ENCODE results near the gene EN2. TPM values are rescaled to one million over a fixed set of nuclear protein-coding genes. Genes with fewer than 3 reads are reported as not detected.

EN2 gene
- total RNA-seq, 2 donors from 2014 or later, result 0.27 TPM; not detected in 1

- no peak for ATAC-seq (ENCODE audit: insufficient number of reproducible peaks, low FRiP score, low read depth)
- Histone ChIP-seq H3K27ac (no peak overlapping the region), H3K27me3 (replicated peaks; ENCODE audit: insufficient read depth) (peaks cover 42% of the 10 kb centered on the region), H3K4me1 (ENCODE audit: control insufficient read depth in 1 of 2, low read depth in 2 of 2) (peaks cover 16 to 33% of the 10 kb centered on the region in 2 donors), H3K36me3 (no peaks in the 10 kb centered on the region), H3K9me3 (no peaks in the 10 kb centered on the region), H3K4me3 (no peak overlapping the region)
- DNase-seq (ENCODE audit: low spot score), result no peak
- TF ChIP-seq, protein P1, sequence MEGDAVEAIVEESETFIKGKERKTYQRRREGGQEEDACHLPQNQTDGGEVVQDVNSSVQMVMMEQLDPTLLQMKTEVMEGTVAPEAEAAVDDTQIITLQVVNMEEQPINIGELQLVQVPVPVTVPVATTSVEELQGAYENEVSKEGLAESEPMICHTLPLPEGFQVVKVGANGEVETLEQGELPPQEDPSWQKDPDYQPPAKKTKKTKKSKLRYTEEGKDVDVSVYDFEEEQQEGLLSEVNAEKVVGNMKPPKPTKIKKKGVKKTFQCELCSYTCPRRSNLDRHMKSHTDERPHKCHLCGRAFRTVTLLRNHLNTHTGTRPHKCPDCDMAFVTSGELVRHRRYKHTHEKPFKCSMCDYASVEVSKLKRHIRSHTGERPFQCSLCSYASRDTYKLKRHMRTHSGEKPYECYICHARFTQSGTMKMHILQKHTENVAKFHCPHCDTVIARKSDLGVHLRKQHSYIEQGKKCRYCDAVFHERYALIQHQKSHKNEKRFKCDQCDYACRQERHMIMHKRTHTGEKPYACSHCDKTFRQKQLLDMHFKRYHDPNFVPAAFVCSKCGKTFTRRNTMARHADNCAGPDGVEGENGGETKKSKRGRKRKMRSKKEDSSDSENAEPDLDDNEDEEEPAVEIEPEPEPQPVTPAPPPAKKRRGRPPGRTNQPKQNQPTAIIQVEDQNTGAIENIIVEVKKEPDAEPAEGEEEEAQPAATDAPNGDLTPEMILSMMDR (IDR thresholded peaks at IDR 0.05), result no peak
These were observed 3.7 kb downstream of the EN2 start for GRCh38 chr7:155461631-155462030.

DNA sequence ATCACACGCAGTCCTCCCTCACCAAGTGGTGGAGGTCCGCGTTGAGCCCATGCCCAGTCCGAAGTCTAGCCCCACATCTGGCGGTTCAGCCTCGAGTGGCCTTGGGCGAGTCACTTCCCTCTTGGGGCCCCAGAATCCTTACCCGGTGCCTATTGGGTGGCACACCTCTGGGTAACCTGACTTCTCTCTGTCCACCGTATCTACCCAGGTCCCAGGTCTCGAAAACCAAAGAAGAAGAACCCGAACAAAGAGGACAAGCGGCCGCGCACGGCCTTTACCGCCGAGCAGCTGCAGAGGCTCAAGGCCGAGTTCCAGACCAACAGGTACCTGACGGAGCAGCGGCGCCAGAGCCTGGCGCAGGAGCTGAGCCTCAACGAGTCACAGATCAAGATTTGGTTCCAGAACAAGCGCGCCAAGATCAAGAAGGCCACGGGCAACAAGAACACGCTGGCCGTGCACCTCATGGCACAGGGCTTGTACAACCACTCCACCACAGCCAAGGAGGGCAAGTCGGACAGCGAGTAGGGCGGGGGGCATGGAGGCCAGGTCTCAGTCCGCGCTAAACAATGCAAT is 4.3 kb downstream of the EN2 start:
- H3K4me3 ChIP-seq, result no peak overlapping the region
- H3K9me3 ChIP-seq, result no peaks in the 10 kb centered on the region
- H3K4me1 ChIP-seq (ENCODE audit: control insufficient read depth in 1 of 2, low read depth in 2 of 2), result peaks cover 14 to 33% of the 10 kb centered on the region in 2 donors
- ATAC-seq (ENCODE audit: insufficient number of reproducible peaks, low FRiP score, low read depth), result no peak
- no peaks in the 10 kb centered on the region for H3K36me3 ChIP-seq
- DNase-seq (ENCODE audit: low spot score), result no peak
- TF ChIP-seq, protein P1 (IDR thresholded peaks at IDR 0.05), result no peak
- H3K27ac ChIP-seq, result no peak overlapping the region
- H3K27me3 ChIP-seq (replicated peaks; ENCODE audit: insufficient read depth), result peaks cover 42% of the 10 kb centered on the region

DNA sequence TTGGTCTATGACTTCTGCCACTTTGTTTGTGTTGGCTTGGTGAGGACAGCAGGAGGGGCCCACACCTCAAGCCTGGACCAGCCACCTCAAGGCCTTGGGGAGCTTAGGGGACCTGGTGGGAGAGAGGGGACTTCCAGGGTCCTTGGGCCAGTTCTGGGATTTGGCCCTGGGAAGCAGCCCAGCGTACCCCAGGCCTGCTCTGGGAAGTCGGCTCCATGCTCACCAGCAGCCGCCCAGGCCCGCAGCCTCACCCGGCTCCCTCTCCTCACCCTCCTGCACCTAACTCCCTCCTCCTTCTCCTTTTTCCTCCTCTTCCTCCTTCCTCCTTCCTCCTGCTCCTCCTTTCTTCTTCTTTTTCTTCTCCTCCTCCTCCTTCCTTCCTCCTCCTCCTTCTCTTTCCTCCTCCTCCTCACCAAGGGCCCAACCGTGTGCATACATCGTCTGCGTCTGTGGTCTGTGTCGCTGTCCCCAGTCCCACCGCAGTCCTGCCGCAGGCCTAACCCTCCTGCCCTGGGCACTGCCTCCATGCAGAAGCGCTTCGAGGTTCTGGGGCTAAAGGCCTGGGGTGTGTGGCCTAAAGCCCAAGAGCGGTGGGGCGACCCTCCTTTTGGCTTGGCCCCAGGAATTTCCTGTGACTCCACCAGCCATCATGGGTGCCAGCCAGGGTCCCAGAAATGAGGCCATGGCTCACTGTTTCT is 5.3 kb downstream of the EN2 start:
- Histone ChIP-seq H3K27me3 (replicated peaks; ENCODE audit: insufficient read depth) (peaks cover 46% of the 10 kb centered on the region), H3K9me3 (no peaks in the 10 kb centered on the region), H3K4me3 (no peak overlapping the region), H3K4me1 (ENCODE audit: control insufficient read depth in 1 of 2, low read depth in 2 of 2) (peaks cover 17 to 37% of the 10 kb centered on the region in 2 donors), H3K27ac (no peak overlapping the region), H3K36me3 (no peaks in the 10 kb centered on the region)
- DNase-seq (ENCODE audit: low spot score), result no peak
- TF ChIP-seq, protein P1 (IDR thresholded peaks at IDR 0.05), result no peak
- ATAC-seq (ENCODE audit: insufficient number of reproducible peaks, low FRiP score, low read depth), result no peak

GRCh38 chr7:155464183-155464582 is 6.3 kb downstream of the EN2 start:
- H3K27me3 ChIP-seq (replicated peaks; ENCODE audit: insufficient read depth), result peaks cover 42% of the 10 kb centered on the region
- TF ChIP-seq, protein P1 (IDR thresholded peaks at IDR 0.05), result no peak
- no peak for ATAC-seq (ENCODE audit: insufficient number of reproducible peaks, low FRiP score, low read depth)

DNA sequence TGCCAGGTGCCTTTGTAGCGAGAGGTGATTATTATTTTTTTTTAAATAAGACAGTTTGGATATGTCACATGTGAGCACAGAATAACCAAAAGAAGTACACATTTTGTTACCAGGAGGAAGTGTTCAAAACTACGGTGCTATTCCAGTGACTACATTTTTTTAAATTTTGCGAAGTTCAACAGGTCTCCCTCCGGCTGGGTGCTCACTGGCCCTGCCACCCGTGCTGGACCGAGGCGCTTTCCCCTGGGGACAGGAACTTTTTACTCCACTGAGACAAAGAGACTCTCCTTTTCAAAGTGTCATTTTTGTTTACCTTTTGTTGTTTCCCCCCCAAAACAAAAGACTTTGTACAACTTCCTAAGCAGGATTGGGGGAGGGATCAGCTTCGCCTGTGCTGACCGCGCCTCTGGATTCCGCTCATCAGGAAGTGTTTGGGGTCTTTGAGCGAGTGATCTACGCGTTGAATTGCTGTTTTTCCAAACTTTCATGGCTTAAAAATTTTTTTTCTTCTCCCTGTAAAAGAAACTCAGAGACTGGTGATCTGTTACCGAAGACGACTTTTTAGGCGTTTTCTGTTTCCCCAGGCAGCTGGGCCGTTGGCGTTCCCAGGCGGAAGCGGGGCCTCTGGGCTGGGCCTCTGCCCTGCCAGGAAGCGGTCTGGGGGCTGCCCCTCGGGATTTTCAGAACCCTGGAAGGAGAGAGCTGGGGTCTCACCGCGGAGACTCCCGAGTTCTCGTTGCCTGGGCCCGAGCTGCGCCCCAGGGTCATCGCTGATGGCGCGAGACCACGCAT is 7.2 kb downstream of the EN2 start:
- TF ChIP-seq, protein P1 (IDR thresholded peaks at IDR 0.05), result no peak
- ATAC-seq (ENCODE audit: insufficient number of reproducible peaks, low FRiP score, low read depth) (no peak), DNase-seq (ENCODE audit: low spot score) (no peak)
- Histone ChIP-seq H3K36me3 (no peaks in the 10 kb centered on the region), H3K27me3 (replicated peaks; ENCODE audit: insufficient read depth) (peaks cover 47% of the 10 kb centered on the region), H3K9me3 (no peaks in the 10 kb centered on the region), H3K27ac (no peak overlapping the region), H3K4me3 (no peak overlapping the region), H3K4me1 (ENCODE audit: control insufficient read depth in 1 of 2, low read depth in 2 of 2) (peaks cover 15 to 25% of the 10 kb centered on the region in 2 donors)

More at GRCh38 chr7:155464183-155464582, 6.3 kb downstream of the EN2 start:
- Histone ChIP-seq H3K4me1 (ENCODE audit: control insufficient read depth in 1 of 2, low read depth in 2 of 2) (peaks cover 18 to 31% of the 10 kb centered on the region in 2 donors), H3K36me3 (no peaks in the 10 kb centered on the region), H3K27ac (no peak overlapping the region), H3K4me3 (no peak overlapping the region), H3K9me3 (no peaks in the 10 kb centered on the region)
- DNase-seq (ENCODE audit: low spot score), result no peak

All from thoracic aorta (tissue), 2 donors.